Right lobe of liver (tissue), 4 donors: ENCODE measurements around the gene PVRIG.
"Not testable (repeated sequence)": the region's sequence is repeated elsewhere in the genome, so short reads cannot be mapped to it uniquely, and the experiment has no call there.

Experiments used
- CTCF ChIP-seq, 4 donors: fragments of 200-600 bp in 3 of 4; fragments of 450-650 bp in 1 of 4; IDR thresholded peaks; one replicate each; pipeline versions ENCODE4 v1.5.1 to v1.8.0; 2016 to 2022; ENCODE audit warnings: antibody characterized with exemption in 4 of 4, mild to moderate bottlenecking in 2 of 4
- POLR2A ChIP-seq: fragments of 450-650 bp; IDR thresholded peaks from one replicate; pipeline ENCODE4 v1.6.1; 2017; ENCODE audit warnings: antibody characterized with exemption, mild to moderate bottlenecking
- donor health status: DM: no; HTN: no; CAD: no.
- donor health status: DM: no; HTN: no; CAD: no.
- donor health status: DM: no; HTN: yes; CAD: no.

- TF ChIP-seq POLR2A; CTCF (IDR thresholded peaks at IDR 0.05): not testable (repeated sequence)
Observed at GRCh38 chr7:100262896-100263295, 43.1 kb downstream of the PVRIG start.
